OCI-M2 (cell line): ENCODE results near the gene CDC20B.
"Not testable (repeated sequence)": the region's sequence is repeated elsewhere in the genome, so short reads cannot be mapped to it uniquely, and the experiment has no call there.

Experiments used
- DNase-seq: peaks from one replicate; lab custom pipeline; 2025; ENCODE audit not compliant: unreplicated experiment; lab: John Stamatoyannopoulos, UW

The CDC20B gene

GRCh38 chr5:55162666-55163065 lies 10.3 kb downstream of the CDC20B start:
- no peak for DNase-seq

- DNase-seq: no peak
These were observed 12.3 kb downstream of the CDC20B start for GRCh38 chr5:55160493-55161209.

DNA sequence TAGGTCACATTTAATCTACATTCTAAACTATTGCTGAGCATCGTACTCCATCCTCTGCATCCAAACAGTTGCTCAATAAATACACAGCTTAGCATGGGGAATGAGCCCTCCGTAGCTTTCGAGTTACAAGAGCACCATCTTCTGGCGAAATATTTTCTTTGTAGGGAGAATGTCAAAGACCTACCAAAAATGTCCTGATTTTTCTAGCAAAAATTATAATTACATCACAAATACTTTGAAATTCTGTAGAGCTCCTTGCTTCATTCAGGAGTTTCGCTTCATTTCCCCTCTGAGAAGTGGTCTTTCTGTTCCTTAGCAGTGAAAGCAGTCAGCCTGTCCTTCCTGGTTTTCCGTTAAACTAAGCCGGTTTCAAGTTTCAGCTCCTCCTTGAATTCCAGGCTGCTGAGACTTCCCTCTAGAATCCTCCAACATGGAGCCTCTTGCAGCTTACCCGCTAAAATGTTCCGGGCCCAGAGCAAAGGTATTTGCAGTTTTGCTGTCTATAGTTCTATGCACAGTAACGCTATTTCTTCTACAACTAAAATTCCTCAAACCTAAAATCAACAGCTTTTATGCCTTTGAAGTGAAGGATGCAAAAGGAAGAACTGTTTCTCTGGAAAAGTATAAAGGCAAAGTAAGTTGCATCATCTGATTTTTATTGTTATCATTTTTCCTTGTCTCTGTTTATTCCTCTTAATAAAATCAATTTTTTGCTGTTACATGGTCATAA lies 13.0 kb downstream of the CDC20B start, which contains the start of gene GPX8:
TSS of gene GPX8 (plus strand) at position 409 of the 730 bp plus-strand sequence. CDS start at position 431, 22 bp downstream.
- DNase-seq: no peak

- DNase-seq: no peak
These were observed 18.1 kb downstream of the CDC20B start for GRCh38 chr5:55154873-55155272.

DNA sequence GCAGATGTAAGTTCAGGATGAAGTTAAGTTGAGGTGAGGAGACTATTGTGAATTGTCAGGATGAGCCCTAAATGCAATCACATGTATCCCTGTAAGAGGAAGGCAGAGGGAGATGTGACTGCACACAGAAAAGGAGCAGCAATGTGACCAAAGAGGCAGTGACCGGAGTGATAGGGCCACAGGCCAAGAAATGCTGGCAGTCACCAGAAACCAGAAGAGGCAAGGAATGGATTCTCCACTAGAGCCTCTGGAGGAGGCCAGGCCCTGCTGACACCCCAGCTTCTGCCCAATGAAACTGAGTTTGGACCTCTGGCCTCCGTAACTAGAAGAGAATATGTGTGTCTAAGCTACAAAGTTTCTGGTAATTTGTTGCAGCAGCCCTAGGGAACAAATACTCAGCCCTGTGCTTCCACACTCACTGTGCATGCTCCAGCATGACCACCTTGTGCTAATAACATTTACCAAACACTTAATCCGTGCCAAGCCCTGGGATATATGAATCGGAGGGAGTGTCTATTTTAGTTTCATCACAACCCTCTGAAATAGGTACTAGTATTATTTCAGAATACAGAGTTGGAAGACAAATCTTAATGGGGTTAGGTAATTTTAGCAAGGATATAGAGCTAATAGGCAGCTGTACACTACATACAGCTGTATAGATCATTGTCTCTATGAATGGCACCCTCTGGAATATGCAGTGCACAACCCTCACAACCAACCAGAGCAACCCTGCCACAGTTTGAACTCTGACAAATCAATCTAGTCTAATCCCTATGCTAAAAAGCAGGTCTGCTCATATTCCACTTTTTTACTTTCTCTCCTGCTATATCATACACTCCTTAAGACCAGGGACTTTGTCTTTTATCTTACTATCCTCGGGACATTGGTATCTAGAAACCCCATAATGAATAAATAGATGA lies 20.8 kb downstream of the CDC20B start:
- no peak for DNase-seq

- no peak for DNase-seq
These were observed 23.6 kb downstream of the CDC20B start for GRCh38 chr5:55149308-55149795.

GRCh38 chr5:55146543-55147151 lies 26.3 kb downstream of the CDC20B start:
- peak; percentile 57 for DNase-seq

DNA sequence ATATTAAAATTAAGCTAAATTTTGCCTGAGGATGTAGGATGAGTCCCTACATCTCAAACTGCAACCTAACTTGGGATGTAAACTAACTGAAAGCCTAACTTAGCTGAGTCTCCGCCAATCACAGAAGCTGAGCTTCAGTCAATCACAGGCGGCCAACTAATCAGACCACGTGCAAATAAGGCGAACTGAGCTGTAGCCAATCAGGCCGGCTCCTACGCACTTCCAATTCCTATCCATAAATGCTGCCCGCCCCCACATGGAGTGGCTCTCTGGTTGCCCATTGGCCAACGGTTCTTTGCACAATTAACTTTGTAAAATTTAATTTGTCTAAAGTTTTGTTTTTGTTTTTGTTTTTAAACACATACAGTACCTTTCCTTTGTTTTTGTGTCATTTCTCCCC lies 26.9 kb downstream of the CDC20B start:
- DNase-seq: no peak

DNA sequence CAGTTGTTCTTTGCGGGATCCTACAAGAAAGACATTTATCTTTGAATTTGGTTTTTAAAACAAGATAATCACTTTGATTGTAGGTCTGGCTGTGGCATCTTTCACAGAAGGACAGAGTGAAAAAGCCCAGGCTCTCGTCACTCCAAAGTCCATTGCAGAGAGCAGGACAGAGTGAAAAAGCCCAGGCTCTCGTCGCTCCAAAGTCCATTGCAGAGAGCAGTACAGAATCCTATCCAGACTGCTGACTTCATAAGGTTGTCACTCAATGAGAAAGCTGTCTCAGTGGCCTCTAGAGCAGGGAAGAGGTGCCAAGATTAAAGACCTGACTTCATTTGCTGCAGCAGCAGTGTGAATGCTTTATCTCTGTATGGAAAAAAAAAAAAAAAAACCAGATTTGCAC lies 29.4 kb downstream of the CDC20B start:
- DNase-seq: no peak

DNA sequence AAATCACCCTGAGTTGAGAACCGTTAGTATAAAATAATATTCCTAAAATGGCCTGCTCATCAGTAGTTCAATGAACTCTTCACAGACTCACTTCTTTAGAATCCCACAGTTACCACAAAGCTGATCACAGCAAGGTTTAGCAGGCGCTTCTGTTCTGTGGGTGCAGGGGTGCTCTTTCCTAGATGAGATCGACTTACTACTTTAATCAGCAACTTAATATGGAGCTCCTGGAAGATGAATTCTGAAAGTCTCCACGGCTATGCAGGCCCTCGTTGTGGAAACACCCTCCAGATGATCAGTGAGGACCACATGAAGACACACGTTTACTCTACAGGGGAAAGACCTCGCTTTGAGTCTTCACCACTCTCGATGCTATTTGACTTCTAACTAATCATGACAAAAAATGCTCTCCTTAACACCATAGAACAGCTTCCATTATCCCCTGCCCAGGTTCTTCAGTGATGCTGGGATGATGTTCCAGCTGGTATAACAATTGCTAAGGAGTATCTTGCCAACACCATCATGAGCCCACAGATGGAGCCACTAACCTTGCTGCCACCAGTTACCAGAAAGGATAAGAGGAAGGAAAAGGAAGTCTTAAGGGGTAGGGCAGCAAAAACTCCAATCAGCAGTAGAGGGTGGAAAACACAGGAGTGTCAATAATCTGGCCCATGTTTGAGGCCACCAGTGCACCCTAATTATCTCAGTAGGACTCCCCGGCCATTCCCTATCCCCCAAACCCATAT lies 30.9 kb downstream of the CDC20B start:
- DNase-seq: no peak

DNA sequence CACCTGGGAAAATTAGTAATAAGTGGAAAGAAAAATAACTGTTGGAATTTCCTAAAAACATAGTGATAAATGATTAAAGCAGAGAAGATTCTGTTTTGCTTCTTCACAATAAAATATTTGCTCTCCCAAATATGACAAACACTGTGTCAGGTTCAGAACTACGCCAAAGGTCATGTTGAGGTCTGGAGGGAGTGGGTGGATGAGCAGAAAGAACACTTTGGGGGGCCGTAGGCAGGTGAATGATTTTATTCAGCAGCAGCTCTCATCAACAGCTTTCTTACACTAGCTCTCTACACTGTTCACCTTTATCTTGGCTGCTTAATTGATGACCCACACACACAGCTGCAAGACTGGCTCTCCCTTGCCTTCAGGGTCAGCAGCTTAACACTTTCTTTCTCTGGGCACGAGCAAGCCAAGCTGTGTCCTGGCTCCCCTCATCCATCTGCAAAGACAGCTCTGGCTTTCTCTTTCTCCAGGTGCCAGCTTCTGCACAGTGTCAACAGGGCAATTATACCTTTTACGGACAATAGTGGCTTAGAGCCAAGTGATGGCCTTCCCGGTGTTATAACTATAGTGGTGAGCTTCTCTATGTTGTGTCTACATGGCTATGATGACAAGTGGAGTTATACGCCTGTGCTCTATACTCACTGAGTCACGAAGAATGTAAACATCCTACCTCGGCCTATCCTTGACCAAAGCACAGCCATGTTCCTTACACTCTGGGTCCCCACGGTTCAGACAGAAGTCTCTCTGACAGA lies 31.9 kb downstream of the CDC20B start:
- DNase-seq: no peak

DNA sequence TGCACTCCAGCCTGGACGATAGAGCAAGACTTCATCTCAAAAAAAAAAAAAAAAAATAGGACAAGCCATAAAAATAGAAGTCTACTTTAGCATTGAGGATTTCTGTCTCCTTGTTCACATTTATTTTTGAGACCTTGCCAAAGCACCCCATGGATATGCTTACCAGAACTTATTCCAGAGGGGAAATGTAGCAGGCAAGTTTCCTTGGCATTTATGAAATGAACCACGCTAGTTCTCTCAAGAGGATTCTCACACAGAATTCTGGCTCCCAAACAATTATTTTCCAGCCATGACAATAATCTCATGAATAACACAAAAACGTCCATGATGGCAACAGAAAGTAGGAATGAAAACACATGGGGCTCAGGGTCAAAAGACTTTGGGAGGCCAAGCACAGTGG lies 36.5 kb downstream of the CDC20B start:
- no peak for DNase-seq

DNA sequence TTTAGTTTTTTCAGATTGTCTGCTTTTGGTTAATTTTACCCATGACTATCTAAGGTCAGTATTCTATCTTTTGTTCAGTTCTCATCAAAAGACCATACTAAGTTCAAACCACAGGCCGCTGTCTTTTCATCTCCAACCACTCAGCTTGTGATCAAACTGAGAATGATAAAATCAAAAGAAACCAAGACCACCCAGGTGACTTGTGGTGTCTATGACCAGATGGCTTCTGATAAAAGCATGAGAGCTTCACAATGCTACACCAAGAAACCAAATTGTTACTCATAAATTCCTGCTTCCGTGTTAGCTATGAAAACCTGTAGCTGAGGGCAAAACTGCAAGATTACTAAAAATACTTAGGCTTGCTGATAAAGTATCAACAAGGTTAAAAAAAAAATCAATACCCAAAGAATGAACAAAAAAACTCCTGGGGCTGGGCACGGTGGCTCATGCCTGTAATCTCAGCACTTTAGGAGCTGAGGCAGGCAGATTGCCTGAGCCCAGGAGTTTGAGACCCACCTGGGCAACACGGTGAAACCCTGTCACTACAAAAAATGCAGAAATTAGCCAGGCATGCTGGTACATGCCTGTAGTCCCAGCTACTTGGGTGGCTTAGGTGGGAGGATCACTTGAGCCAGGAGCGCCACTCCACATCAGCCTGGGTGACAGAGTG lies 38.8 kb downstream of the CDC20B start:
- DNase-seq: no peak

- DNase-seq: no peak
These were observed 49.6 kb downstream of the CDC20B start for GRCh38 chr5:55123365-55123764.

DNA sequence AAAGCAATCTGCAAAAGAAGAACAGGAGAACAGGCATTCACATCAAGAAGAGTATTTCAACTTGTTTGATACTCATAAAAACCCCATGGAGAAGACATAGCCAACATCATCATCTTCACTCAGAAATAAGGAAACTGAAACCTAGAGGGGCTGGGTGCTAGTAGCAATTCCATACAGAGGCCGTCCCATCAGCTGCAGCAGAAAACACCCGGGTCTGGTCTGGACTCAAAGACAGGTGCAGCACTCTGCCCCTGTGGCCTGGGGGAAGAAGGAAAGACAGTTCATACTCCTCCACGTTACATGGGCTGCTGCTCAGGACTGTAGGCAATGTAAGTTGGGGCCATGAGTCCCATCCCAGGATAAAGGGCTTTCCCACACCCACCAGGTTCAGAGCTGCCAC lies 58.9 kb downstream of the CDC20B start:
- DNase-seq: no peak

GRCh38 chr5:55113327-55113726 lies 59.6 kb downstream of the CDC20B start:
- no peak for DNase-seq

DNA sequence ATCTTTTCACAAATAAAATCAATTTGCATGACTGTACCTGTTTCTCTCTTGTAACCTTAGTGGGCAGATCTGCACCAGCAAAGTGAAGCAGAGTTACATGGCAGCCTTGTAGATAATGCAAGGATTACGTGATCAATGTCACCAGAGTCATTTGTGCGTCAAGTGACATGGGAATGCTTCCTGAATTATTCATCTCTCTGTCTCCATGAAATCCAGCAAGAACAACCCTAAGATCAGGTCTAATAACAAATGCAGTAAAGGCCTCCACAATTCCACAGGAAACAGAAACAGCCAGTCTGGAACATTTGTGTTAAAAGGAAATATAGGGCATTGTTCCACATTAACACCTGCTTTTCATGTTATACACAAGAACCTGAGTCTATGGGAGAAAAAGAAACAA lies 62.8 kb downstream of the CDC20B start:
- DNase-seq: no peak

DNA sequence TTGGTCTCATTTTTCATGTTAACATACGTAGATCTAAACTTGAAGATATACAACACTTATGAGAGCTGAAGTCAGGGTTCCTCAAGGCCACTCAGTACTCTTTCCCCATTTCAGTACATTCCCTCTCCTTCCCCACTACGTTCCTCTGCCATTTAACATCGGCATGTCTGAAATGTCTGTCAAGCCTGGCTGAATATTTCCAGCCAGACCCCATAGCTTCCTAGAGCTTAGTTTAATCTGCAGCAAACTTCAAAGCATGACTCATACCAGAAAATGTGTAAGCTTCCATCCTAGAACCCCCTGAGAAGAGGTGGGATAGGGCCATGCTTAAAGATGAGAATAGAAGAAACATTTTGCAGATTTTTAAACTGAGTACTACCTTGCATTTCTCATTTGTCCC lies 64.3 kb downstream of the CDC20B start:
- no peak for DNase-seq

GRCh38 chr5:55105976-55106375 lies 67.0 kb downstream of the CDC20B start:
- DNase-seq: not testable (repeated sequence)
